H1 (cell line): ENCODE data around the gene COL21A1. TPM values are rescaled to one million over a fixed set of nuclear protein-coding genes. Genes with fewer than 3 reads are reported as not detected.
A peak's percentile ranks its signal among the peaks of the same experiment; 100 is the strongest.

Experiments
- CTCF ChIA-PET: fragments of 300-600 bp; sonication (Branson Sonifier 250); formaldehyde crosslinking; loops from one replicate; lab custom pipeline; 2021; ENCODE audit not compliant: partially characterized antibody; lab: Charles Lee
- POLR2A ChIA-PET: fragments of 300-600 bp; sonication (Branson Sonifier 250); formaldehyde crosslinking; loops from one replicate; lab custom pipeline; 2021; ENCODE audit warnings: inconsistent platforms; ENCODE audit not compliant: partially characterized antibody; lab: Charles Lee
- DNase-seq, 2 experiments: peaks; one replicate each; pipeline versions ENCODE4 v3.0.0 to v3.0.0-alpha.2; 2010 to 2022; ENCODE audit warnings: low spot score in 2 of 2, low read depth in 1 of 2, mixed read lengths in 1 of 2
- FAIRE-seq: peaks from 2 replicates; lab custom pipeline; 2011; peaks lifted over from hg19 to GRCh38; lab: Jason Lieb, UNC
- H2AFZ ChIP-seq: 2 replicates; pipeline ENCODE4 v1.8.1; 2012; ENCODE audit warnings: low read length, inconsistent platforms
- H2AK5ac ChIP-seq: 2 replicates; pipeline ENCODE4 v1.6.1; 2013; ENCODE audit warnings: low read depth, low read length
- H2BK120ac ChIP-seq: replicated peaks from 2 replicates; pipeline ENCODE3; 2013; ENCODE audit warnings: low read depth, low read length, inconsistent platforms
- H2BK12ac ChIP-seq: 2 replicates; pipeline ENCODE4 v1.6.1; 2013; ENCODE audit warnings: low read depth, low read length
- H2BK15ac ChIP-seq: 2 replicates; pipeline ENCODE4 v1.6.1; 2013; ENCODE audit warnings: low read length
- H2BK20ac ChIP-seq: 2 replicates; pipeline ENCODE4 v1.6.1; 2013; ENCODE audit warnings: low read length
- H2BK5ac ChIP-seq: 2 replicates; pipeline ENCODE4 v1.6.1; 2013; ENCODE audit warnings: low read depth, low read length
- H3K14ac ChIP-seq: 2 replicates; pipeline ENCODE4 v1.6.1; 2013; ENCODE audit warnings: inconsistent platforms; ENCODE audit not compliant: insufficient read length
- H3K18ac ChIP-seq: 2 replicates; pipeline ENCODE4 v1.6.1; 2013; ENCODE audit warnings: low read length; ENCODE audit errors: extremely low read depth
- H3K23ac ChIP-seq: 2 replicates; pipeline ENCODE4 v1.6.1; 2013; ENCODE audit warnings: inconsistent platforms; ENCODE audit not compliant: insufficient read length
- H3K23me2 ChIP-seq: 2 replicates; pipeline ENCODE4 v1.6.1; 2013; ENCODE audit warnings: low read depth, low read length
- H3K27ac ChIP-seq: 2 replicates; pipeline ENCODE4 v1.6.1; 2011; ENCODE audit warnings: low read depth, low read length, inconsistent platforms
- H3K27me3 ChIP-seq, 4 experiments: replicated peaks in 1 of 4; 1 replicate in 1 of 4; 2 replicates in 3 of 4; pipeline versions ENCODE4 v1.6.1 to v1.8.1; 2011 to 2013; ENCODE audit warnings: low read length in 3 of 4, mild to moderate bottlenecking in 3 of 4, inconsistent platforms in 2 of 4, mixed read lengths in 2 of 4, moderate library complexity in 1 of 4; ENCODE audit not compliant: control insufficient read depth in 3 of 4, insufficient read depth in 3 of 4; ENCODE audit errors: extremely low read depth in 1 of 4
- H3K36me3 ChIP-seq, 4 experiments: 2 replicates each; pipeline versions ENCODE4 v1.6.1 to v1.8.1; 2011 to 2013; ENCODE audit warnings: mild to moderate bottlenecking in 4 of 4, low read length in 3 of 4, moderate library complexity in 2 of 4, control low read depth in 1 of 4, inconsistent platforms in 1 of 4; ENCODE audit not compliant: insufficient read depth in 4 of 4, control insufficient read depth in 2 of 4
- H3K4ac ChIP-seq: replicated peaks from 2 replicates; pipeline ENCODE3; 2013; ENCODE audit warnings: low read length, low read depth, mixed read lengths, inconsistent platforms; ENCODE audit not compliant: insufficient read length
- H3K4me1 ChIP-seq, 4 experiments: replicated peaks in 1 of 4; 1 replicate in 1 of 4; 2 replicates in 3 of 4; pipeline versions ENCODE4 v1.6.1 to v1.8.1; 2011 to 2013; ENCODE audit warnings: low read length in 3 of 4, inconsistent platforms in 2 of 4, mixed read lengths in 1 of 4; ENCODE audit not compliant: insufficient read depth in 4 of 4, control insufficient read depth in 3 of 4
- H3K4me2 ChIP-seq, 2 experiments: 2 replicates each; pipeline versions ENCODE4 v1.6.1 to v1.8.1; 2011 to 2013; ENCODE audit warnings: low read depth in 2 of 2, low read length in 2 of 2, control low read depth in 1 of 2, inconsistent platforms in 1 of 2, mild to moderate bottlenecking in 1 of 2; ENCODE audit not compliant: insufficient read depth in 1 of 2
- H3K4me3 ChIP-seq, 4 experiments: fragments of 200-600, 300-600 bp in 1 of 4; sonication (generic), shearing (Covaris generic), sonication (Bioruptor Twin) in 1 of 4; 2 replicates each; pipeline versions ENCODE4 v1.5.1 to v1.8.1; 2011 to 2016; ENCODE audit warnings: low read length in 4 of 4, low read depth in 3 of 4, control low read depth in 2 of 4, inconsistent platforms in 2 of 4, mild to moderate bottlenecking in 2 of 4, mixed read lengths in 1 of 4, moderate library complexity in 1 of 4; ENCODE audit not compliant: insufficient read depth in 2 of 4; ENCODE audit errors: extremely low read depth in 1 of 4
- H3K56ac ChIP-seq: replicated peaks from 2 replicates; pipeline ENCODE3; 2013; ENCODE audit warnings: low read depth, mild to moderate bottlenecking, mixed read lengths, low read length, inconsistent platforms; ENCODE audit not compliant: insufficient read length
- H3K79me1 ChIP-seq: 2 replicates; pipeline ENCODE4 v1.6.1; 2013; ENCODE audit warnings: low read depth, low read length, control low read depth
- H3K79me2 ChIP-seq, 2 experiments: 2 replicates each; pipeline versions ENCODE4 v1.6.1 to v1.8.1; 2012 to 2013; ENCODE audit warnings: low read length in 2 of 2, mild to moderate bottlenecking in 2 of 2, inconsistent platforms in 1 of 2; ENCODE audit not compliant: insufficient read depth in 2 of 2, control insufficient read depth in 1 of 2
- H3K9ac ChIP-seq, 4 experiments: replicated peaks in 1 of 4; 1 replicate in 1 of 4; 2 replicates in 3 of 4; pipeline versions ENCODE4 v1.6.1 to v1.8.1; 2011 to 2013; ENCODE audit warnings: low read depth in 3 of 4, low read length in 3 of 4, control low read depth in 2 of 4, mild to moderate bottlenecking in 2 of 4, moderate library complexity in 2 of 4, inconsistent platforms in 1 of 4; ENCODE audit errors: extremely low read depth in 1 of 4
- H3K9me3 ChIP-seq, 2 experiments: 2 replicates each; pipeline versions ENCODE4 v1.6.1 to v1.8.1; 2012 to 2013; ENCODE audit warnings: mild to moderate bottlenecking in 2 of 2, moderate library complexity in 2 of 2, control low read depth in 1 of 2, inconsistent platforms in 1 of 2, low read depth in 1 of 2, low read length in 1 of 2, mixed read lengths in 1 of 2; ENCODE audit not compliant: insufficient read depth in 2 of 2
- H4K20me1 ChIP-seq, 2 experiments: replicated peaks in 1 of 2; 2 replicates each; pipeline versions ENCODE3 to v1.8.1; 2011 to 2013; ENCODE audit warnings: inconsistent platforms in 2 of 2, low read length in 2 of 2, mild to moderate bottlenecking in 1 of 2; ENCODE audit not compliant: insufficient read depth in 2 of 2, control insufficient read depth in 1 of 2
- H4K5ac ChIP-seq: 2 replicates; pipeline ENCODE4 v1.6.1; 2013; ENCODE audit warnings: low read length, low read depth, mixed read lengths, inconsistent platforms; ENCODE audit not compliant: insufficient read length
- H4K8ac ChIP-seq: 2 replicates; pipeline ENCODE4 v1.8.0; 2013; ENCODE audit warnings: mild to moderate bottlenecking, moderate library complexity, low read length, inconsistent platforms; ENCODE audit not compliant: insufficient read depth; ENCODE audit errors: extremely low read depth
- H4K91ac ChIP-seq: replicated peaks from 2 replicates; pipeline ENCODE3; 2013; ENCODE audit warnings: low read length, mixed read lengths, inconsistent platforms; ENCODE audit not compliant: insufficient read length
- CTCF ChIP-seq, 3 experiments: IDR thresholded peaks; 1 replicate in 2 of 3; 2 replicates in 1 of 3; pipeline versions ENCODE4 v1.5.1 to v1.6.1; 2011; ENCODE audit warnings: low read length in 3 of 3, mild to moderate bottlenecking in 3 of 3, inconsistent platforms in 2 of 3, low read depth in 1 of 3, moderate library complexity in 1 of 3; ENCODE audit not compliant: insufficient read depth in 1 of 3; ENCODE audit errors: control extremely low read depth in 1 of 3
- RAD21 ChIP-seq, 2 experiments: IDR thresholded peaks in 1 of 2; conservative IDR thresholded peaks in 1 of 2; 2 replicates each; pipeline ENCODE4 v1.6.1; 2011; ENCODE audit warnings: low read depth in 2 of 2, low read length in 2 of 2, improper control_type of control experiment in 1 of 2, inconsistent platforms in 1 of 2, mild to moderate bottlenecking in 1 of 2, moderate library complexity in 1 of 2
- SP1 ChIP-seq: IDR thresholded peaks from 2 replicates; pipeline ENCODE4 v1.6.1; 2011; ENCODE audit warnings: low read depth, low read length
- TEAD4 ChIP-seq: IDR thresholded peaks from 2 replicates; pipeline ENCODE4 v1.6.1; 2012; ENCODE audit warnings: low read depth, low read length, inconsistent platforms, mixed read lengths
- WGBS, 2 experiments: shearing (Covaris generic) in 1 of 2; methylation state at CpG; one replicate each; pipeline versions ENCODE4 v1.1.6 to v1.1.7; 2013 to 2015; ENCODE audit warnings: low lambda C conversion rate in 2 of 2, mixed read lengths in 2 of 2, inconsistent platforms in 1 of 2, low coverage in 1 of 2, missing lambda C conversion rate in 1 of 2; ENCODE audit not compliant: insufficient replicate concordance in 2 of 2, insufficient coverage in 1 of 2, insufficient read length in 1 of 2; ENCODE audit errors: extremely low coverage in 1 of 2, missing lambda C conversion rate in 1 of 2; 5-methylcytosine and 5-hydroxymethylcytosine counted together
- polyA plus RNA-seq, 7 experiments: library from polyadenylated mRNA; depleted of rRNA in 3 of 7; stranded (reverse) in 5 of 7; unstranded in 2 of 7; fragments of >200 nt in 5 of 7; fragments of 200-250 nt in 2 of 7; gene quantifications; 1 replicate in 5 of 7; 2 replicates in 1 of 7; 4 replicates in 1 of 7; pipeline versions ENCODE4 v1.2.1 to v1.2.3, GENCODE V29; 2011 to 2013; ENCODE audit warnings: missing spikeins in 2 of 7, mixed read lengths in 2 of 7
- total RNA-seq: library from RNA; stranded (reverse); fragmentation: NEBNext Ultra II Directional; extraction: Animal tissue kit (Norgen Biotek cat#: 25700); gene quantifications from 2 replicates; pipeline ENCODE4 v1.2.1, GENCODE V29; 2021
- TF ChIP-seq, protein P1 (sequence below): IDR thresholded peaks from 2 replicates; pipeline ENCODE4 v1.6.1; 2011; ENCODE audit warnings: low read length, improper control_type of control experiment

Gene COL21A1
- total and polyA plus RNA-seq, 2 of the 8 experiments (the other 6 are each of a cell fraction or from before 2014, with no cell fraction given): 1.6 to 3.4 TPM

GRCh38 chr6:56292505-56293181 is 45.3 kb upstream of the COL21A1 start:
- Histone ChIP-seq H2BK15ac (no peak overlapping the region), H2BK20ac (no peak overlapping the region), H3K18ac (no peak overlapping the region), H4K5ac (no peak overlapping the region), H3K56ac (no peak overlapping the region), H4K8ac (no peak overlapping the region), H3K79me2 (no peaks in the 10 kb centered on the region), H2BK12ac (no peak overlapping the region), H4K20me1 (no peaks in the 10 kb centered on the region), H4K91ac (no peak overlapping the region), H2BK120ac (no peak overlapping the region), H2BK5ac (no peak overlapping the region), H3K14ac (no peak overlapping the region), H3K9me3 (no peaks in the 10 kb centered on the region), H3K9ac (no peak overlapping the region), H3K4me2 (no peak overlapping the region), H3K4ac (no peak overlapping the region), H2AFZ (0 out of 2 replicates have a peak overlapping the region, but pooled peaks have one; percentile 86), H2AK5ac (no peak overlapping the region), H3K4me1 (peaks cover 0 to 3% (median 2%) of the 10 kb centered on the region in 4 experiments; a peak in 3 of 7 replicates), H3K4me3 (no peak overlapping the region), H3K27me3 (no peaks in the 10 kb centered on the region), H3K23ac (no peak overlapping the region), H3K23me2 (no peaks in the 10 kb centered on the region), H3K36me3 (no peaks in the 10 kb centered on the region), H3K79me1 (no peaks in the 10 kb centered on the region), H3K27ac (no peak overlapping the region)
- ChIA-PET CTCF (interaction anchor here (0.6 to 5.2 kb wide), 38 partner anchors 8 to 1154 kb away, joined by 3 to 36 read pairs (median 4); partner anchors contain the start of gene COL21A1), POLR2A (no interaction called here)
- DNase-seq: peak in 1 of 2 experiments; percentile 50
- TF ChIP-seq RAD21 (IDR thresholded peaks at IDR 0.05 in 1 of 2, conservative IDR thresholded peaks at IDR 0.05 in 1 of 2; ENCODE audit: low read depth in 2 of 2, low read length in 2 of 2): peak; percentile 94 to 95
- TF ChIP-seq CTCF (IDR thresholded peaks at IDR 0.05; ENCODE audit: control extremely low read depth in 1 of 3, insufficient read depth in 1 of 3, low read depth in 1 of 3, low read length in 3 of 3): peak in 2 of 3 experiments; percentile 67 to 75; a peak in 3 of 4 replicates
- TF ChIP-seq TEAD4: peak; percentile 53; the same call in 1 of the 2 replicates
- TF ChIP-seq, protein P1, sequence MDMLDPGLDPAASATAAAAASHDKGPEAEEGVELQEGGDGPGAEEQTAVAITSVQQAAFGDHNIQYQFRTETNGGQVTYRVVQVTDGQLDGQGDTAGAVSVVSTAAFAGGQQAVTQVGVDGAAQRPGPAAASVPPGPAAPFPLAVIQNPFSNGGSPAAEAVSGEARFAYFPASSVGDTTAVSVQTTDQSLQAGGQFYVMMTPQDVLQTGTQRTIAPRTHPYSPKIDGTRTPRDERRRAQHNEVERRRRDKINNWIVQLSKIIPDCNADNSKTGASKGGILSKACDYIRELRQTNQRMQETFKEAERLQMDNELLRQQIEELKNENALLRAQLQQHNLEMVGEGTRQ: no peak
- TF ChIP-seq SP1: no peak
- FAIRE-seq: peak; percentile 98
- 79% methylated on average over 1 of the region's 1 CpG; no CpG with 5 or more reads in 1 of the 2 experiments for WGBS, 2 experiments
